Urinary bladder (tissue), 4 donors: Measurements from ENCODE around the gene BAZ2A. TPM values are rescaled to one million over a fixed set of nuclear protein-coding genes. Genes with fewer than 3 reads are reported as not detected.
"Not testable (repeated sequence)": the region's sequence is repeated elsewhere in the genome, so short reads cannot be mapped to it uniquely, and the experiment has no call there.

Experiments used
- DNase-seq: peaks from one replicate; pipeline ENCODE4 v3.0.0-alpha.2; 2015; ENCODE audit errors: extremely low spot score
- H3K27ac ChIP-seq: one replicate; pipeline ENCODE4 v1.5.1; 2013; ENCODE audit warnings: low read depth, mild to moderate bottlenecking, moderate library complexity
- H3K36me3 ChIP-seq: one replicate; pipeline ENCODE4 v1.6.1; 2013; ENCODE audit warnings: mild to moderate bottlenecking, moderate library complexity; ENCODE audit not compliant: insufficient read depth
- H3K4me1 ChIP-seq: one replicate; pipeline ENCODE4 v1.6.1; 2013; ENCODE audit warnings: mild to moderate bottlenecking, moderate library complexity; ENCODE audit not compliant: insufficient read depth
- H3K4me3 ChIP-seq: one replicate; pipeline ENCODE4 v1.5.1; 2013; ENCODE audit warnings: low read depth, low read length
- WGBS: extraction: QIAGEN DNeasy Blood & Tissue Kit; methylation state at CpG from one replicate; pipeline ENCODE4 v1.1.7; 2013; 5-methylcytosine and 5-hydroxymethylcytosine counted together
- polyA plus RNA-seq: library from polyadenylated mRNA; stranded (reverse); fragments of 200-250 nt; gene quantifications from one replicate; pipeline ENCODE4 v1.2.3, GENCODE V29; 2013
- total RNA-seq: library from RNA; depleted of rRNA; stranded (reverse); fragments of >200 nt; gene quantifications from one replicate; pipeline ENCODE4 v1.2.3, GENCODE V29; 2014
- donor health status: healthy with polysubstance abuse.
- donor health status: healthy.

The BAZ2A gene
- total and polyA plus RNA-seq, 2 donors = 27.4 to 30.9 TPM

DNA sequence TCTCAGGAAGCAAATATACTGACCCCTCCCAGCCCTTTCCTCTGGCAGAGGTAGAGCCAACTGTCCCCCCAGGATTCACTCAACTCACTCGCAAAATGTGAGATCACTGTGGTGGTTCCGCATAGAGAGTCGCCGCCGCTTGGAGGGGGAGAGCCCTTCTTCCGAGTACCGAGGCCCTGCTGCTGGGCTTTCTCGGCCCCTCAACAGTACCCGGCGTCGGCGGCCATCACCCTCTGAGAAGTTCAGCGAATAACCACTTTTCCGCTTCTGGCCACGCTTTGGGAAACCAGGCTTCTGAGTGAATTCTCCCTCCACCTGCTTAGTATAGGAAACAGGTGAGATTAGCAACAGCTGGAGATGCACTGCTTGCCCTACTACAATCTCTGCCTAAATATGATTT, 31.1 kb downstream of the BAZ2A start:
- WGBS = 94% methylated on average over 15 of the region's 15 CpGs
- no peak overlapping the region for H3K4me3 ChIP-seq
- no peaks in the 10 kb centered on the region for H3K4me1 ChIP-seq
- no peak for DNase-seq
- H3K36me3 ChIP-seq = peaks cover 8% of the 10 kb centered on the region
- no peak overlapping the region for H3K27ac ChIP-seq

DNA sequence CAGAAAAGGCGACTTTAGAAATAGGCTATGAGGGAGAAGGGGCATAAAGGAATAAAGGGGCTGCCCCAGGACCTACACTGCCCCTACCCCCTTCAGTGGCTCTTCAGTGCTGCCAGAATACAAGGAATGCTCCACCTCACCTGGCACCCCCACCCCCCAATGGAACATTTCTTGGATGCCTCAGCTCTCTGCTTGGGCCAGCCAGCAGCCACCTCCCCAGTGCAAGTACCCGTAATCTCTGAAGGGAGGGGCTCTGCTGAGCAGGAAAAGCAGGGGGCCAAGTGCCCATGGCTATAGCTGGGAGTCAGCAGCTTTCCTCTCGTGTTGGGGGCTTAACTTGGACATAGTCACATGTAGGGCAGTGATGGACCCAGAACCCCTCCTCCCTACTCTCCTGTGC, 33.3 kb downstream of the BAZ2A start:
- no peak overlapping the region for H3K27ac ChIP-seq
- DNase-seq = no peak
- H3K36me3 ChIP-seq = peaks cover 8% of the 10 kb centered on the region

DNA sequence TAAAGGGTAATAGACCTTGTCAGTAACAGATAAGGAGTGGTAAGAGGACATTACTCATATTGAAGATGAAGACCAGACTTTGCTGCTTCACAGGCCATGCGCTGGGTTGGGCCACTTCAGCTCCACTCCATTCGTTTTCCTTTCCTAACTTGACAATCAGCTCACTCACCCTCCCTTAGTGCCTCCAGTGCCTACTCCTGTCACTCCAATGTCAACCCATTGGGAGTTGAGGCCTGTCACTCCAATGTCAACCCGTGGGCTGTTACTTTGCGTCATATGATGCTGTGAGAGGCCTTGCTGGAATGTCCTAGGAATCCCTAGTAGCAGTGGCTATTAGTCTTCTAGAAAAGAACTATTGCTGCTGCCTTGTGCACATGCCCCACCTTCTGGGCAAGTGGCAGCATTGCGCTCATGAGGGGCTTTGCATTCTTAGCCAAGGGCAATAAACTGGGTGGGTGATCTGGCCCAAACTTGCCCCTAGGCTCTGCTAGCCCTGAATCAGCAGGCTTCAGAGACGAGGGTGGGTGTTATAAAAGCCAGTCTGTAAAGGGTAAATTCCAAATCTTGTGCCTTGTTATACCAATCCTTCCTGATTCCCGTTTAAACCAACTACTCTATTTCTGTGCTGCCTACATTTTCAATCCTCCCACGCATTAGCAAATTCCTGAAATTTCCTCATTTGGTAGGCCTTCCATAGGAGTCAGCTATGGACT, 36.1 kb downstream of the BAZ2A start:
- Histone ChIP-seq H3K27ac (no peak overlapping the region), H3K4me3 (no peak overlapping the region), H3K4me1 (no peaks in the 10 kb centered on the region), H3K36me3 (peaks cover 2% of the 10 kb centered on the region)
- DNase-seq = peak; percentile 10
- WGBS = 35% methylated on average over 8 of the region's 8 CpGs

More for the DNA sequence above, 33.3 kb downstream of the BAZ2A start:
- Histone ChIP-seq H3K4me3 (no peak overlapping the region), H3K4me1 (no peaks in the 10 kb centered on the region)
- WGBS = 51% methylated on average over 3 of the region's 3 CpGs

DNA sequence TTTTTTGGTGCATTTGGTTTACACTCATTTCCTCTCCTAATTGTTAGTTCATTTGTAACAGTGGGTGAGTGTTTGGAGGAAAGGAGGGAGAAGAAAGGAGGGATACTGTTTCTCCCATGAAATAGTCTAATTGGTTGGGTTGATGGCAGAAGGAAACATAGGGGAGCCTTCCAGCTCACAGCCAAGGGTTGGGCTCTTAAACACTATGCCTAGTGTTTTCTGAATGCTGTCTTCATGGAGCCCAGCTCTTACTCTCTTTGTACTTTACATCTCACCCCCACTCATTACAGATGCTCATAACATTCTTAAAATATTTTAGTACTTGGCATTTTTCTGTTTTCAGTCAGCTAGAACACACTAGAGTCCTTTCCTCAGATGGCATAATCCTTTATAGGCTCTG, 38.2 kb downstream of the BAZ2A start:
- no peaks in the 10 kb centered on the region for H3K4me1 ChIP-seq
- no peak for DNase-seq
- no peak overlapping the region for H3K4me3 ChIP-seq
- peaks cover 3% of the 10 kb centered on the region for H3K36me3 ChIP-seq
- no peak overlapping the region for H3K27ac ChIP-seq

DNA sequence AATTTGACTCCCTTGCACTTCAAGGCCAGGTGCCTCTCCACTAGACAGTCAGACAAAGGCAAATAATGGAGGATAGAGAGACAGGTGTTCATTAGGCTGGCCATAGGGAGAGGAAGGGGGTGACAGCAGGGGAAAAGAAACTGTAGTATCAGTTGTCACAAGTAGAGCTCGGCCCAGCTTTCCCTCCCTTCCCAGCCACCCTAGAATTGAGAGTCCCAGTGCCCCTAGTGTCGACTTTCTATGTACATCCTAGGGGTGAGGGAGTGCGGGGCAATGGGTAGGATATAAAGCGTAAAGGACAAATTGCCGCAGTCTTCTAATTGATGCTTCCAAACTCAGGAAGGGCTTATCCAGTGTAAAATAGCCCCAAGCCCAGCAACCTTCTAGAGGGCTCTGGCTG, 39.0 kb downstream of the BAZ2A start:
- no peak for DNase-seq
- Histone ChIP-seq H3K27ac (no peak overlapping the region), H3K4me3 (no peak overlapping the region), H3K36me3 (peaks cover 3% of the 10 kb centered on the region), H3K4me1 (no peaks in the 10 kb centered on the region)
- WGBS = 67% methylated on average over 5 of the region's 5 CpGs

DNA sequence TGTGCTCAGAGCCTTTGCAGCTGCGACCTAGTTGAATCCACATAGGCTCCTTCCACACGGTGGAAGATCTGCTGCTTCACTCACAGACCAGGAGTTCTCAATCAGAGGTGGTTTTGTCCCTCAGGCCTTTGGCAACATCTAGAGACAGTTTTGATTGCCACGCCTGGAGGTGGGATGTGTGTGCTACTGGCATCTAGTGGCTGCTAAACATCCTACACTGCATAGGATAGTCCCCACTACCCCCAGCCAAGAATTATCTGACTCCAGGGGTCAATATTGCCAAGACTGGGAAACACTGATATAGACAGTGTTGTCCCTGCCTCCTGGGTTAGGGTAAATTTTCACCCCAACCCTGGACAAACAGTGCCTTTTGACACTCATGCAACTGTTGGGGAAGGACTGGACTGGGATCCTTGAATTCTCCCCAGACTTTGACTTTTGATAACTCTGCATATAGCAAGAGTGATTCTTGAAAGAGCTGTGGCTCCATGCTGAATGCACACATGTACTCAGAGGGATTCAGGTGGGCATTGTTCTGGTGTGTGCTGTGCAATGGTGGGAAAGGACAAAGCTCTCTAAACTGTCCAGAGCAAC, 39.8 kb downstream of the BAZ2A start:
- no peaks in the 10 kb centered on the region for H3K4me1 ChIP-seq
- H3K27ac ChIP-seq = no peak overlapping the region
- peaks cover 3% of the 10 kb centered on the region for H3K36me3 ChIP-seq
- WGBS = 61% methylated on average over 3 of the region's 3 CpGs
- no peak for DNase-seq
- H3K4me3 ChIP-seq = no peak overlapping the region

DNA sequence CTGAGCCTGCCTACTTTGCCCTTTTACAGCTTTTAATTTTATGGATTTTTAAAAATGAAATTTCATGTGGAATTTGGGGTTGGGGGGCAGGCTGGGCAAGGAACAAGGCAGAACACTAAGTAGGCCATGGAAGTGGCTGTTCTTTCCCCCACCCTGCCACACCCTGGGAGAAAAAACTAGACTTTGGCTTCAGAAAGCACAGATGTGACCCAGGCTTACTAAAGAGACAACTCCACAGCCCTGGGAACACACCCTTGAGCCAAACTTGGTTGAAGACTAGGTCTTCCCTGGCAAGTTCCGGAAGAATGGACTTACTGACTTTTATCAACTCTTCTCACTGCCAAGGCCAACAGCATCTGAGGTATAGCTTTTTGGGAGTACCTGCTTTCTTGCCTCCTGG, 40.3 kb downstream of the BAZ2A start:
- Histone ChIP-seq H3K27ac (no peak overlapping the region), H3K4me1 (no peaks in the 10 kb centered on the region), H3K36me3 (peaks cover 3% of the 10 kb centered on the region), H3K4me3 (no peak overlapping the region)
- 83% methylated on average over 1 of the region's 1 CpG for WGBS
- DNase-seq = no peak

DNA sequence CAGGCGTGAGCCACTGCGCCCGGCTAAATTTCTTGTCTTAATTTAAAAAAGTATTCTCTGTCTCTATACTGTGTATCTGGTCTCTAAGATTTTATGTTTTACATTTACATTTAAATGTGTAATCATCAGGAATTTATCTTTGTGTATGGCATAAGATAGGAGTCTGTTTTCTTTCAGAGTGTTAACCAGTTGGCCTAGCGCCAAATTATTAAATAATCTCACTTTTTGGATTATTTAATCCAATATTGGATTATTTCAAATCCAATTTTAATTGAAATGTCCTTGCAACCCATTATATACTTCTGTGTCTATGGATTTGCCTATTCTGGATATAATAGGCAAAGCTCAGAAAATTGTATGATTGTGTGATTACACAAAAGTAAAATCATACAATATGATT, 45.0 kb downstream of the BAZ2A start:
- Histone ChIP-seq H3K27ac (no peak overlapping the region), H3K4me3 (no peak overlapping the region), H3K4me1 (no peaks in the 10 kb centered on the region), H3K36me3 (peaks cover 3% of the 10 kb centered on the region)
- WGBS = 84% methylated on average over 4 of the region's 4 CpGs
- no peak for DNase-seq

DNA sequence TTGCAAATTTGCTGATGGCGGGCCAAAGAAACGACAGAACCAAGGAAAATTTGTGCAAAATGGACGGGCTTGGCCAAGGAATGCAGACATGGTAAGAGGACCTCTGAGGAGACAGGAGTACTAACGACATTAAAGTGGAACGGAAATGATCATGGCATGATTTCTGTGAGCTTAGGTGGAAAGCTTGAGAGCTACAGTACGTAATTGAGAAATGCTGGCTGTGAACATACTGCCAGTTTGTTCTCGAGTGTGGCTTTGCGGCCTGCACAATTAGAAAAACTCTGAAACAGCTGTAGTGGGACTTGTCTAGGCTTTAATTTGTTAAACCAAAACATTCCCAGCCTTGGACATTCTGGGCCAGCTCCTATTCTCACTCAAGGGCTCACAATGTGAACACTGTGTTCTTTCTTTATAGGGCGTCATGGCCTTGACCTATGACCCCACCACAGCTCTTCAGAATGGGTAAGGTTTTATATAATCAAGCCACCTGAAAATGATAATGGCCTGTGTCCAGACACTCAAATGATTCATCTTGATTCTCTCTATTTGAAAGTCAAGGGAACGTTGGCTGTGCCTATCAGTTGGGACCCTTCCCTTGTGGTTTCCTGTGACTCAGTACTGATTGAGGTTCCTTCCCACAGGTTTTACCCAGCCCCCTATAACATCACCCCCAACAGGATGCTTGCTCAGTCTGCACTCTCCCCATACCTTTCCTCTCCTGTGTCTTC, 48.5 kb downstream of the BAZ2A start:
- no peak for DNase-seq
- no peaks in the 10 kb centered on the region for H3K36me3 ChIP-seq

DNA sequence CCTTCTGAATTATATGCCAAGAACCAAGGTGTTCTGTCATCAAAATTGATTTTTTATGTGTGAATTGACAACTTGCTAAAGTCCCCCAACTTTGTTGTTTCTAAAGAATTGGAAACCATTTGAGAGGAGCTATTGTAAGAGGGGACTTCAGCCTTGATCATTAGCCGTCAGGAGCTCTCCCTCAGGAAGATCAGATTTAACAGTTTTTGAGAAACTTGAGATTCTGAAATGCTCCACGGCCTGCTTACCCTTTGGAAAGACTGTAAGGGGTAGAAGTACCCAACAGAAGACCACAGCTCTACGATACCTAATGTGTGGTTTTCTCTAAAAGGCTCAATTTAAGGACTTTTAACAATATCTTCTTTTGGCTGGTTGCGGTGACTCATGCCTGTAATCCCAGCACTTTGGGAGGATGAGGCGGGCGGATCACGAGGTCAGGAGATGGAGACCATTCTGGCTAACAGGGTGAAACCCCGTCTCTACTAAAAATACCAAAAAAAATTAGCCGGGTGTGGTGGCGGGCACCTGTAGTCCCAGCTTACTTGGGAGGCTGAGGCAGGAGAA, 51.1 kb downstream of the BAZ2A start:
- no peak overlapping the region for H3K27ac ChIP-seq
- DNase-seq = no peak
- 96% methylated on average over 10 of the region's 10 CpGs for WGBS
- H3K4me3 ChIP-seq = no peak overlapping the region
- H3K4me1 ChIP-seq = no peaks in the 10 kb centered on the region
- no peaks in the 10 kb centered on the region for H3K36me3 ChIP-seq

More for the DNA sequence above, 48.5 kb downstream of the BAZ2A start:
- Histone ChIP-seq H3K27ac (no peak overlapping the region), H3K4me3 (no peak overlapping the region), H3K4me1 (no peaks in the 10 kb centered on the region)
- WGBS = 82% methylated on average over 10 of the region's 10 CpGs

DNA sequence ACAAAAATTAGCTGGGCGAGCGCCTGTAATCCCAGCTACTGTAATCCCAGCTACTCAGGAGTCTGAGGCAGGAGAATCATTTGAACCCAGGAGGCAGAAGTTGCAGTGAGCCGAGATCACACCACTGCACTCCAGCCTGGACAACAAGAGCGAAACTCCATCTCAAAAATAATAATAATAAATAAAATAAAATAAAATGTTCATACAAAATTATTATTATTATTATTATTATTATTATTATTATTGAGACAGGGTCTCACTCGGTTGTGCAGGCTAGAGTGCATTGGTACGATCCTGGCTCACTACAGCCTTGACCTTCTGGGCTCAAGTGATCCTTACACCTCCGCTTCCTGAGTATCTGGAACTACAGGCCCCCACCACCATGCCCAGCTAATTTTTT, 52.9 kb downstream of the BAZ2A start:
- not testable (repeated sequence) for DNase-seq, H3K27ac ChIP-seq, H3K36me3 ChIP-seq, H3K4me3 ChIP-seq, H3K4me1 ChIP-seq
- WGBS = 94% methylated on average over 7 of the region's 7 CpGs

DNA sequence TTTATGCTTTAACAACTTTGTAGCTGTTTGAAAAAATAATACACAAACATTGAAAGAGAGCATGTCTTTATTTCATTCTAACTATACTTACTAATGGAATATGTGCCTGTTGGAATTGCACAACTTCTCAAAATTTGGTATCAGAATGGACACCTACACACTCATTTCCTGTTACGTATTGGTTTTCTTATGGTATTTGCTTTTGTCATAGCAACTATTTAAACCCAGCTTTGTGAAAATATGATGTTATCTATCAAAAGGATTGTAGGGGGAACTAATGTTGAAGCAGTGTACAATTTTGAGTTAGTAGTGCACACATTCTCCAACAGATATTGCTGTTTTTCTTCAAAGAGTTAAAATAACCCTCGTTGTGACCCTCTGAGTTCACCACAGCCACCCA, 55.9 kb downstream of the BAZ2A start:
- Histone ChIP-seq H3K4me3 (no peak overlapping the region), H3K36me3 (no peaks in the 10 kb centered on the region), H3K27ac (no peak overlapping the region), H3K4me1 (no peaks in the 10 kb centered on the region)
- DNase-seq = no peak
- 63% methylated on average over 2 of the region's 2 CpGs for WGBS

DNA sequence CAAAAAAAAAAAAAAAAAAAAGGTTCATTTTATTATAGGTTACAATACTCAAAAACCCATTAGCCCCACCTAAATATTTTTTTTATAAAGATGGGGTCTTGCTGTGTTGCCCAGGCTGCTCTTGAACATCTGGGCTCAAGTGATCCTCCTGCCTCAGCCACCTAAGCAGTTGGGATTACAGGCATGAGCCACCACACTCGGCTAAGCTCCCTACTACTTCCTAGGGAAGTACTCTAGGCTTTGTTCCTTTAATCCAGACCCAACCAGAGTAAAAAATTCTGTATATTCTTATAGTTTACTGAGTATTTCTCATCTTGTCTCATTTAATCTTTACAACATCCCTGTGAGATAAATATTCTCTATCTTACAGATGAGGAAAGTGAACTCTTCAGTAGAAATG, 57.8 kb downstream of the BAZ2A start:
- no peak overlapping the region for H3K27ac ChIP-seq
- 75% methylated on average over 1 of the region's 1 CpG for WGBS

DNA sequence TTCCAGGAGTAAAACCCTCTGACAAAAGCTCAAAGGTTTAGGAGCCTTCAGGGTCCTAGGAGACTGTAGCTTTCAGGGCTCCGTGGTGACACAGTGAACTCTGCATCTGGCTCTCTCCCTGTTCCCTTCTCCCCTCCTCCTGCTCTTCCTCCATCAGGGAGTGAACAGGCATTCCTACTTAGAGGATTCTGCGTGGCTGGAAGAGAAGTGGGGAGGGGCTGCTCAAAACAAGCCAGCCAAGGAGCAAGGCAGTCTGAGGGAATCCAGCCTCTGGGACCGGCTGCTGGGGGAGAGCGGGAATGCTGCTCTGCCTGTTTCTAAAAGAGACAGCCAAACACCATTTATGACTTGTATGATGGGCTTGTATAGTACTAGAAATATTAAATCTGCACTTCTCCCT, 59.0 kb downstream of the BAZ2A start:
- no peak overlapping the region for H3K27ac ChIP-seq
- H3K4me3 ChIP-seq = no peak overlapping the region
- H3K4me1 ChIP-seq = no peaks in the 10 kb centered on the region
- DNase-seq = no peak
- no peaks in the 10 kb centered on the region for H3K36me3 ChIP-seq
- 44% methylated on average over 4 of the region's 4 CpGs for WGBS

More for the DNA sequence above, 57.8 kb downstream of the BAZ2A start:
- Histone ChIP-seq H3K4me1 (no peaks in the 10 kb centered on the region), H3K36me3 (no peaks in the 10 kb centered on the region), H3K4me3 (no peak overlapping the region)
- DNase-seq = no peak
